ENCODE measurements around the gene ZFYVE9.
"Not testable (repeated sequence)": the region's sequence is repeated elsewhere in the genome, so short reads cannot be mapped to it uniquely, and the experiment has no call there.

DNA sequence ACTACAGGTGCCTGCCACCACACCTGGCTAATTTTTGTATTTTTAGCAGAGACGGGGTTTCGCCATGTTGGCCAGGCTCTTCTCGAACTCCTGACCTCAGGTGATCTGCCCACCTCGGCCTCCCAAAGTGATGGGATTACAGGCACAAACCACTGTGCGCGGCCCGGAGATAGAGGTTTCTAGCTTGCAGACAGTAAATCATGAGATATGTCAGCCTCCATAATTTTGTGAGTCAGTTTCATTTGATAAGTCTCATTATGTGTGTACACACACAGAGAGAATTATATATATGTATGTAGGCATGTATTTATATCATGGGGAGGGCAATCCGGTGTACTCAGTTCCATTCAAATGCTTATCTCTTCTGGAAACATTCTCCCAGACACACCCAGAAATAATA, 64.8 kb downstream of the ZFYVE9 start:
- not testable (repeated sequence) for TF ChIP-seq CTCF (conservative IDR thresholded peaks at IDR 0.05 in 1 of 2, IDR thresholded peaks at IDR 0.05 in 1 of 2; ENCODE audit: low read depth in 1 of 2, low read length in 2 of 2); EZH2 (IDR thresholded peaks at IDR 0.05; ENCODE audit: low read length, missing control alignments)
